Kidney epithelial cell (primary cell): Measurements from ENCODE around the gene RNF220. TPM values are rescaled to one million over a fixed set of nuclear protein-coding genes. Genes with fewer than 3 reads are reported as not detected.
A peak's percentile ranks its signal among the peaks of the same experiment; 100 is the strongest.

Source experiments
- DNase-seq: peaks from one replicate; pipeline ENCODE4 v3.0.0-alpha.2; 2010; ENCODE audit warnings: low read depth
- H3K27me3 ChIP-seq: 2 replicates; pipeline ENCODE4 v1.6.0; 2011; ENCODE audit warnings: low read length; ENCODE audit not compliant: control insufficient read depth, insufficient read depth
- H3K36me3 ChIP-seq: 2 replicates; pipeline ENCODE4 v1.5.1; 2011; ENCODE audit warnings: low read length; ENCODE audit not compliant: control insufficient read depth, insufficient read depth
- H3K4me3 ChIP-seq: 2 replicates; pipeline ENCODE4 v1.5.1; 2011; ENCODE audit warnings: low read depth, mild to moderate bottlenecking, control low read depth, low read length
- CTCF ChIP-seq: IDR thresholded peaks from 2 replicates; pipeline ENCODE4 v1.5.1; 2011; ENCODE audit warnings: mild to moderate bottlenecking, moderate library complexity, low read length, control low read depth, inconsistent platforms; ENCODE audit not compliant: insufficient read depth, poor library complexity, severe bottlenecking
- total RNA-seq: library from RNA; depleted of rRNA; stranded (reverse); fragments of >200 nt; gene quantifications from 2 replicates; pipeline ENCODE4 v1.2.3, GENCODE V29; 2015

Gene RNF220
- total RNA-seq, 1 donor from 2014 or later = 127 TPM

- TF ChIP-seq CTCF = peak; percentile 65
- Histone ChIP-seq H3K27me3 (peaks cover 2% of the 10 kb centered on the region), H3K4me3 (no peak overlapping the region), H3K36me3 (no peaks in the 10 kb centered on the region)
- DNase-seq = no peak
Observed at GRCh38 chr1:44377925-44378784, 26.9 kb upstream of the RNF220 start.

DNA sequence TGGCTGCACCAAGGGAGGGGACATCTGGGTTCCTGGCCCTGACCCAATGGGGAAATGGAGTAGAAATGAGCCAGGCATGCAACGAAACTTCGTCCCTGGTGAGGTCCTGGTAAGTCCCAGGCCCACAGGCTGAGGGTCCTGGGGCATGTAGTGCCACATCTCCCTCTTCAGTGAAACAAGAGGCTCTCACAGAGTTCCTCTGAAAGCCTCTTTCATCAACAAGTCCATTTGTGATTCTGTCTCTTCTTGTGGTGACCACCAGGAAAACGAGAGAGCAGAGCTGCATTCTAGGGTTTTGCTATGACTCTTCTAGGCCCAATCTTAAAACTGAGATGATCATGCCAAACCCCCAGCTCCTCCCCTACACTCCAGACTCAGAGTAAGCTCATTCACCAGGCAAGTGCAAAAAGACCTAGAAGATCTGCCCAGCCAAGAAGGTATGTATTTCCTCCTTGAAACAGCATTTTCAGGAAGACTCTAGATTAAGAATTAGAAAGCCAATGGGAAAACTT, 24.3 kb upstream of the RNF220 start:
- DNase-seq = no peak
- no peak for TF ChIP-seq CTCF
- H3K36me3 ChIP-seq = no peaks in the 10 kb centered on the region
- H3K4me3 ChIP-seq = no peak overlapping the region
- H3K27me3 ChIP-seq = peaks cover 2% of the 10 kb centered on the region

- H3K27me3 ChIP-seq = peaks cover 9% of the 10 kb centered on the region
- no peak overlapping the region for H3K4me3 ChIP-seq
- no peak for DNase-seq
- no peaks in the 10 kb centered on the region for H3K36me3 ChIP-seq
- no peak for TF ChIP-seq CTCF
Observed at GRCh38 chr1:44388551-44388950, 16.5 kb upstream of the RNF220 start.

- Histone ChIP-seq H3K36me3 (no peaks in the 10 kb centered on the region), H3K27me3 (peaks cover 9% of the 10 kb centered on the region), H3K4me3 (no peak overlapping the region)
- TF ChIP-seq CTCF = no peak
- DNase-seq = no peak
Observed at GRCh38 chr1:44389437-44389836, 15.6 kb upstream of the RNF220 start.

GRCh38 chr1:44390277-44390676, 14.8 kb upstream of the RNF220 start:
- peaks cover 10% of the 10 kb centered on the region for H3K27me3 ChIP-seq
- TF ChIP-seq CTCF = no peak
- DNase-seq = peak; percentile 14
- H3K36me3 ChIP-seq = no peaks in the 10 kb centered on the region
- H3K4me3 ChIP-seq = no peak overlapping the region
